ENCODE data around the gene MATK. TPM values are rescaled to one million over a fixed set of nuclear protein-coding genes. Genes with fewer than 3 reads are reported as not detected.
"Not testable (repeated sequence)": the region's sequence is repeated elsewhere in the genome, so short reads cannot be mapped to it uniquely, and the experiment has no call there.

Gene MATK
- total RNA-seq, 2 experiments from 2014 or later = 29.4 to 31.8 TPM

DNA sequence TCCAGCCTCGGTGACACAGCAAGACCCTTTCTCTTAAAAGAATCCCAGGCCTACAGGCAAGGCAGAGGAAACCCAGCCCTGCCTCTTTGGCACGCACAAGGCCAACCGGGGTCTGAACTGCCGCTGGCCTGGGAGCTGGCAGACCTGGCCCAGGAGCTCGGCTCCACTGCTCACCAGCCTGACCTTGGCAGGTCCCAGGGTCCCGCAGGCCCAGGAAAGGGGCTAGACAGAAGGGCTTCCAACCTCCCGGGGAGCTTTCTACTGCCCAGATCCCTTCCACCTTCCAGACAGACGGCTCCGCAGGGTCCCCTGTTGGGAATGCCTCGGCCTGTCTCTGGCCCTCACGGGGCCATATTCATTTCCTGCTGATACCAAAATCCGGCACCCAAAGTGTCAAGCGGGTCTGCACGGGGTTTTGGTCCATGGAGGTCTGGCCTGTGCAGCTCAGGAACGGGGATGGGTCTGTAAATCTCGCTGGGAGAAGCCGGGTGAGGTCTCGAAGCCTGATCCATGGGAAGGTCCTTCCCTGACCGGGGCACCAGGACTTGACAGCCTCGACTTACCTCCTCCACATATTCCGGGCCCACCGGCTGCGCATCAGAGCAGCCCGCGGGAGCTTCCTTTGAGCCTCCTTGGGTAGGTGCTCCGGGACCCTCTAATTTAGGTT, 36.6 kb upstream of the MATK start:
- H3K9me3 Mint-ChIP-seq = no peaks in the 10 kb centered on the region
- peaks cover 7% of the 10 kb centered on the region for H3K4me1 Mint-ChIP-seq
- no peaks in the 10 kb centered on the region for H3K36me3 Mint-ChIP-seq
- DNase-seq (no peak), ATAC-seq (ENCODE audit: low read depth) (no peak)
- no peak overlapping the region for H3K27ac Mint-ChIP-seq
- POLR2A ChIA-PET = interaction anchor here (0.5 to 5.9 kb wide), 3 partner anchors 10 to 341 kb away, joined by 3 to 54 read pairs (median 8); partner anchors contain the start of genes APBA3 and MRPL54
- no peak overlapping the region for H3K4me3 Mint-ChIP-seq
- H3K27me3 Mint-ChIP-seq = no peaks in the 10 kb centered on the region

DNA sequence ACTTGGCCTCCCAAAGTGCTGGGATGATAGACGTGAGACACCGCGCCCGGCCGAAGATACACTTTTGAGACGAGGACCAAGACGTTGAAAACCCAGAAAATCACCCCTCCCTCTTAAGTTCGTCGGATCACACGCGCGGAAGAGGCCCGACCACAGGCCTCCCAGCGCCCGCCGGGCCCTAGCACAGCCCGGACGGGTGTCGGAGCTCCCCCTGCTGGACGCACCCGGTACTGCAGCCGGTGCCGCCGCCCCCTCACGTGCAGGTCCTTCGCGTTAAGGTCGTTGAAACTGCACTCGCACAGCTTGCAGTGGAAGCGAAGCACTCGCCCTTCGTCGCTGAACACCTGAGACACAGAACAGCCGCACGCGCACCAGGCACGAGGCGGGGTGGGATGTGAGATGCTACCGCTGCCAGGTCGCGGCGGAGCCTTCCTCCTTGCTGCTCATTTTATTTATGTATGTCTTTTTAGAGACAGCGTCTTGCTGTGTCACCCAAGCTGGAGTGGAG, 35.7 kb upstream of the MATK start:
- peaks cover 9% of the 10 kb centered on the region for H3K4me1 Mint-ChIP-seq
- no peaks in the 10 kb centered on the region for H3K36me3 Mint-ChIP-seq
- H3K27me3 Mint-ChIP-seq = no peaks in the 10 kb centered on the region
- peak overlapping the region; percentile 53 for H3K4me3 Mint-ChIP-seq
- peak; percentile 89 for ATAC-seq (ENCODE audit: low read depth)
- peak; percentile 97 for DNase-seq
- peak overlapping the region; percentile 78 for H3K27ac Mint-ChIP-seq
- POLR2A ChIA-PET = interaction anchor here (1.0 to 5.9 kb wide), 3 partner anchors 9 to 102 kb away, joined by 3 to 54 read pairs (median 8); partner anchors contain the start of genes APBA3 and MRPL54
- H3K9me3 Mint-ChIP-seq = no peaks in the 10 kb centered on the region

DNA sequence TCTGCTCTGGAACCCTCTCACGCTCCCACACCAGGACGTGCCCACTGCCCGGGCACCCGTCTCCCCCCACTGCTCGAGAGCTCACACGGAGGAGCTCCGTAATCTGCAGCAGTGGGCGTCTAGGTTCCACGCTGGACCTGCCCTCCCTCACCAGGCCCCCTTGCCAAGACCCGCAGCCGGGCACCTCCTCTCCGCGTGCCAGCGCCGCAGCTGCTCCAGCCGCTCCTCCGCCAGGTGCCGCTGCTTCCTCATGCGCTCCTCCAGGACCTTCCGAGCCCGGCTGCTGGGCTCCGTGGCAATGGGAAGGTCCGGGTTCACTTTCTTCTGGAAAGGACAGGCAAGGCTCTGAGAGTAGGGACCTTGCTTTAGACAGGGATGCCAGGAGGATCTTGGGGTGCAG, 35.0 kb upstream of the MATK start:
- Mint-ChIP-seq H3K27me3 (no peaks in the 10 kb centered on the region), H3K4me3 (no peak overlapping the region), H3K4me1 (peaks cover 9% of the 10 kb centered on the region), H3K36me3 (no peaks in the 10 kb centered on the region), H3K9me3 (no peaks in the 10 kb centered on the region), H3K27ac (peak overlapping the region; percentile 42)
- POLR2A ChIA-PET = interaction anchor here (1.0 to 5.9 kb wide), 3 partner anchors 8 to 101 kb away, joined by 3 to 54 read pairs (median 8); partner anchors contain the start of genes APBA3 and MRPL54
- ATAC-seq (ENCODE audit: low read depth) = no peak
- DNase-seq = no peak

DNA sequence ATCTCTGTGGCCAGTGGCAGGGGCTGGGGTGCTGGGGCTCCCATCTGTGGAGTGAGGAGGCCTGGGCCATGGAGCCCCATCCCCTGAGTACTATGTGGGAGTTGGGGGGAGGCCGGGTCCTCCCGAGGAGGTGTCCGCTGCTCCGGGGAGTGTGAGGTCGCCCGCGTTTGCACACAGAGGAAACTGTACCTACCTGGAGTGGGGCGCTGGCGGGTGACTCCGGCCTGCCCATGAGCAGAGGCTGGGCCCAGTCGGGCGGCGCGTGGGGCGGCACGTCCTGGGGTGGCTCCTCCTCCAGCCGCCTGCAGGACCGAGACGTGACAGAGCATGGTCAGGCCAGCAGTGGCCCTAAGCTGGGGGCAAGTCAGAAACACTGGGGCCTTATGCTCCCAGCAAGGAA, 33.8 kb upstream of the MATK start:
- Mint-ChIP-seq H3K36me3 (no peaks in the 10 kb centered on the region), H3K4me3 (no peak overlapping the region), H3K27me3 (no peaks in the 10 kb centered on the region), H3K4me1 (peaks cover 9% of the 10 kb centered on the region), H3K9me3 (no peaks in the 10 kb centered on the region), H3K27ac (peak overlapping the region; percentile 56)
- DNase-seq (no peak), ATAC-seq (ENCODE audit: low read depth) (no peak)
- POLR2A ChIA-PET = interaction anchor here (5.9 kb wide), 1 partner anchor 59 kb away, joined by 54 read pairs; the partner anchor contains the start of genes APBA3 and MRPL54

DNA sequence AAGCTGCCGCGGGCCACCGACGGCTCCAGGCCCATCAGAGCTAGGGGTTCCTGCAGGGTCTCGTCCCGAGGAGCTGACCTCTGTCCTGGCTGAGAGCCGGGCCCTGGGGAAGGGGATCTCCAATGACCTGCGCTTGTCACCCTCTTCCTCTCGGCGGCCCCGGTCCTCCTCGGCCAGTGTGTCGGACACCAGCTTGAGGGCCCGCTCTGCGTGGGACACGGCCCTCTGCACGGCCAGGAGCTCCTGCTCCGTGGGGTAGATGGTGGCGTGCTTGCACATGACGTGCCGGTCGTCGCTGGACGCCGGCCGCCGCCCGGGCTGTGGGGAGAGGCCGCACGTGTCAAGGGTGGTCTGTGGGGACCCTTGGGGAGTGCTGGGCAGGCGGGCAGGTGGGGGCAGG, 32.7 kb upstream of the MATK start:
- H3K36me3 Mint-ChIP-seq = peaks cover 2% of the 10 kb centered on the region
- H3K4me3 Mint-ChIP-seq = no peak overlapping the region
- ATAC-seq (ENCODE audit: low read depth) (no peak), DNase-seq (no peak)
- no peaks in the 10 kb centered on the region for H3K27me3 Mint-ChIP-seq
- H3K27ac Mint-ChIP-seq = no peak overlapping the region
- H3K9me3 Mint-ChIP-seq = no peaks in the 10 kb centered on the region
- POLR2A ChIA-PET = interaction anchor here (1.2 to 5.9 kb wide), 2 partner anchors 21 to 57 kb away, joined by 3 to 54 read pairs; partner anchors contain the start of genes APBA3 and MRPL54
- peaks cover 20% of the 10 kb centered on the region for H3K4me1 Mint-ChIP-seq

DNA sequence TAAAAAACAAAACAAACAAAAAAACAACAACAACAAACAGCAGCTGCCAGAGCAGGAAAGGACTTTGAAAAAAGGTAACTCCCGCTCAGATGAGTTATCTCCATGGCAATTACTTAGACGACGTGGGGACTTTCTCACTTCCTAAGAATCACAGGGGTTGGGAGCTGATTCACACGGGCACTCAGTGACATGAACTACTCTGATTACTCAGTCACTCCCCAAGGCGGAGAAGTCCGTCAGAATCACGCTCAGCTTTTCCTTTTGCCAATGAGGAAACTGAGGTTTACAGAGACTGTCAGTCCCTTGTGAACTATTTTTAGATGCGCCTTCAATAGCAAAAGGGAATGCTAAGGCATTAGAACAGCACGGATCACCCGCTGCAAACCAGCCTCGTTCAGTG, 32.3 kb upstream of the MATK start:
- no peak overlapping the region for H3K27ac Mint-ChIP-seq
- H3K9me3 Mint-ChIP-seq = no peaks in the 10 kb centered on the region
- no peaks in the 10 kb centered on the region for H3K27me3 Mint-ChIP-seq
- no peak for DNase-seq
- ATAC-seq (ENCODE audit: low read depth) = no peak
- H3K4me1 Mint-ChIP-seq = peaks cover 24% of the 10 kb centered on the region
- no peak overlapping the region for H3K4me3 Mint-ChIP-seq
- POLR2A ChIA-PET = interaction anchor here (1.2 to 5.9 kb wide), 2 partner anchors 21 to 57 kb away, joined by 3 to 54 read pairs; partner anchors contain the start of genes APBA3 and MRPL54
- peaks cover 2% of the 10 kb centered on the region for H3K36me3 Mint-ChIP-seq

DNA sequence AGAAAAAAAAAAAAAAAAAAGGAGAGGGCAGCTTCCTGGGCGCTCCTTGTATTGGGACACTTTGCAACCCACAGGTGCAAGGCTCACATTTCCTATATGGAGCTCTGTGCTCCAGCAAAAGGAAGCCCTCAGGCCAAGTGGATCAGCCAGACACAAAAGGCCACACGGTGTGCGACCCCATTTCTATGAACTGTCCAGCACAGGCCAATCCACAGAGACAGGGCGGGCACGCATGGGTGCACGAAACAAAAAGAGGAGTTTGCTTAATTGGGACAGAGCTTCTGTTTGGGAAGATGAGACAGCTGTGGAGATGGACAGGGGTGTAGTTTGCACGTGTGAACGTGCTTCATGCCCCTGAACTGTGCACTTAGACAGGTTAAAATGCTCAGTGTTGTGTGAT, 31.6 kb upstream of the MATK start:
- Mint-ChIP-seq H3K27me3 (no peaks in the 10 kb centered on the region), H3K4me1 (peaks cover 28% of the 10 kb centered on the region), H3K4me3 (no peak overlapping the region), H3K9me3 (no peaks in the 10 kb centered on the region), H3K36me3 (peaks cover 2% of the 10 kb centered on the region), H3K27ac (no peak overlapping the region)
- POLR2A ChIA-PET = interaction anchor here (0.6 to 5.9 kb wide), 3 partner anchors 20 to 137 kb away, joined by 3 to 54 read pairs (median 3); partner anchors contain the start of genes APBA3 and MRPL54
- DNase-seq (no peak), ATAC-seq (ENCODE audit: low read depth) (no peak)

DNA sequence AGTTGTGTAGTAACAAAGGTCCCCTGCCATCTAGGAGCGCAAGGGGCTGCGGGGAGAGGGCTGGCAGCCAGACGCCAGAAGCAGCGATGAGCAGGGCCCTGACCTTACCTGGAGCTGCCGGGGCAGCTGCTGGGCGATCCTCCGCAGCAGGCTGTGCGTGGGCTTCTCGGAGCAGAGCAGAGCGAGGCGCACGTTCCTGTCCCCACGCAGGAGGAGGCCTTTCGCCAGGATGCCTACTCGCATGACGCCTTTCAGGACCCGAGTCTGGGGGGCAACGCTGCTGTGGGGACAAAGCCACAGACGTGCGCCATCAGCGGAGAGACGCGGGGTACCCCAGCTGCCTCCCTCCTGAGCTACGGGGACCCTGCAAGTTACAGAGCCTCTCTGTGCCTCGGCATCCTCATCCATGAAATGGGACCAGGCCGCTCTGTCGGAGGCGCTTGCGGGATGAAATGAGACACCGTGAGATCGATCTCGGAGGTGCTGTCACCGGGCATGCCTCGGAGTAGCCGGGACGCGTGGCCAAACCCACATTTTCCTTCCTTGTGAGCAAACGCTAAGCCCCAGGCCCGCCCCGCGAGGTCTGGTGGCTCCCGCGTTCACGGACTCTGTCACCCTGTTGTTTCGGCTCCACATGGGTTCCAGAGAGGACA, 30.5 kb upstream of the MATK start:
- Mint-ChIP-seq H3K4me1 (peaks cover 34% of the 10 kb centered on the region), H3K9me3 (no peaks in the 10 kb centered on the region), H3K27me3 (no peaks in the 10 kb centered on the region), H3K36me3 (peaks cover 2% of the 10 kb centered on the region), H3K27ac (no peak overlapping the region), H3K4me3 (no peak overlapping the region)
- ATAC-seq (ENCODE audit: low read depth) (no peak), DNase-seq (no peak)
- POLR2A ChIA-PET = no interaction called here

DNA sequence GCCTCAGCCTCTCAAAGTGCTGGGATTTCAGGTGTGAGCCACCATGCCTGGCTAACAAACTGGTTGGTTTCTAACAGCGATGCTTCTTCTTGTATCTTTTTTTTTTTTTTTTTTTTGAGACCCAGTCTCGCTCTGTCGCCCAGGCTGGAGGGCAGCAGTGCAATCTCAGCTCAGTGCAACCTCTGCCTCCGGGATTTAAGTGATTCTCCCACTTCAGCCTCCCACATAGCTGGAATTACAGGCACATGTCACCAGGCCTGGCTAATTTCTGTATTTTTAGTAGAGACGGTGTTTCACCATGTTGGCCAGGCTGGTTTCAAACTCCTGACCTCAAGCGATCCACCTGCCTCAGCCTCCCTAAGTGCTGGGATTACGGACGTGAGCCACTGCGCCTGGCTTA, 30.0 kb upstream of the MATK start:
- DNase-seq; H3K27ac Mint-ChIP-seq; ATAC-seq (ENCODE audit: low read depth); H3K9me3 Mint-ChIP-seq; H3K4me3 Mint-ChIP-seq; POLR2A ChIA-PET; H3K27me3 Mint-ChIP-seq; H3K36me3 Mint-ChIP-seq: not testable (repeated sequence)
- H3K4me1 Mint-ChIP-seq = peaks cover 33% of the 10 kb centered on the region

DNA sequence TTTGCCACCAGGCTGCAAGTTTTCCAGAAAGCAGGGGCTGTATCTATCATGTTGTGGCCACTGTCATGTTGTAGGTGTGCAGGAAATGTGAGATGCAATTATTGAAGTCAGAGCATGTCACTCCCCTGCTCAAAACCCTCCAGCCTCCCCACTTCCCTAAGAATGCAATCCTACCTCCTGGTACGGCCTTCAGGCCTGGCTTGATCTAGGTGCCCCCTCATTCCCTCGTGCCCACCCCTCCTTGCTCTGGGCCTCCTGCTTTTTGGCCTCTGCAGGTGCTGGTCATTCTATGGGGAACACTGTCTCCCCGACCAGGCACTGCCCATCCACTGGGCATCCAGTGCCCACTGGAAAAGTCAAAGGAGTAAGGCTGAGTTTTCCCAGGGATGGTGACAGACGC, 28.5 kb upstream of the MATK start:
- Mint-ChIP-seq H3K4me1 (peaks cover 31% of the 10 kb centered on the region), H3K9me3 (no peaks in the 10 kb centered on the region), H3K36me3 (peaks cover 2% of the 10 kb centered on the region), H3K27me3 (no peaks in the 10 kb centered on the region), H3K27ac (peak overlapping the region; percentile 92), H3K4me3 (peak overlapping the region; percentile 61)
- POLR2A ChIA-PET = no interaction called here
- DNase-seq = no peak
- ATAC-seq (ENCODE audit: low read depth) = no peak

DNA sequence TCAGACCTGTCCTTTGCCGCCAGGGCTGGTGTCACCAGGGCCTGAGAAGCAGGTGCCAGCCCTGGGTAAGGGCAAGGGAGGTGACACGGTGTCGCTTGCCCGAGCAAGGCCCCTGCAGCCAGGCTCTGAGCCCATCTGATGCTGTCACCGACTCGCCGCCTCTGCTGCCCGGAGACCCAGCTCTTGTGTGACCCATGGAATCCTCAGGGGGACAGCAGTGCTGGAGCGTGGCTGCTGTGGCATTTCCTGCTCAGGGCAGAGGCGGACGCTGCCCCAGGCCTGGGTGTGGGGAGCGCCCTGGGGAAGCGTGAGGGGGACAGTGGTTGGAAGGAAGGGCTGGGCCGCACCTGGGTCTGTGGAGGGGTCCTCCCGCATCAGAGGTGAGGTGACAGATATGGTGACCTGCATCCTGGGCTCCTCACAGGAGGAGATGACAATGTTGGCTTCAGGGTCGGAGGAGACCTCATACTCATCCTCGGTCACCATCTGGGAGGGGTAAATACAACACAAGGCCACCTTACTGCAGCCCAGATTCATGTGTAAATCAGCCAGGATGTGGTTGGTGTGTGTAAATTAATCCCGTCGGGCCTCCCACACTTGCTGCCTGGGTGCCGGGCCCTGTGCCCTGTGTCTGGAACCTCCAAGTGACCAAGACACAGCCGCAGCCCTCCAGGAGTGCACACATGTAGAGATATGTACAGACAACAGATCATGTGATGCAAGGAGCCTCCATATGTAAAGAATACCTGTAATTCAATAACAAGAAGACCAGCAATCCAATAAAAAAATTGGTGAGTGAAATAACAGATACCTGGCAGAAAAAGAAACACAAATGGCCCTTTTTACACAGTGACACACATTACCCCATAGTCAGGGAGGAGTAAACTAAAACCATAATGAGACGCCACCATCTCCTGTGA, 27.6 kb upstream of the MATK start:
- peak overlapping the region; percentile 42 for H3K4me3 Mint-ChIP-seq
- H3K27me3 Mint-ChIP-seq = no peaks in the 10 kb centered on the region
- ATAC-seq (ENCODE audit: low read depth) = no peak
- H3K27ac Mint-ChIP-seq = peak overlapping the region; percentile 92
- peaks cover 31% of the 10 kb centered on the region for H3K4me1 Mint-ChIP-seq
- no peak for DNase-seq
- POLR2A ChIA-PET = interaction anchor here (1.3 to 3.0 kb wide), 5 partner anchors 8 to 52 kb away, joined by 4 to 47 read pairs (median 8); partner anchors contain the start of genes APBA3 and MRPL54
- H3K36me3 Mint-ChIP-seq = peaks cover 2% of the 10 kb centered on the region
- no peaks in the 10 kb centered on the region for H3K9me3 Mint-ChIP-seq

DNA sequence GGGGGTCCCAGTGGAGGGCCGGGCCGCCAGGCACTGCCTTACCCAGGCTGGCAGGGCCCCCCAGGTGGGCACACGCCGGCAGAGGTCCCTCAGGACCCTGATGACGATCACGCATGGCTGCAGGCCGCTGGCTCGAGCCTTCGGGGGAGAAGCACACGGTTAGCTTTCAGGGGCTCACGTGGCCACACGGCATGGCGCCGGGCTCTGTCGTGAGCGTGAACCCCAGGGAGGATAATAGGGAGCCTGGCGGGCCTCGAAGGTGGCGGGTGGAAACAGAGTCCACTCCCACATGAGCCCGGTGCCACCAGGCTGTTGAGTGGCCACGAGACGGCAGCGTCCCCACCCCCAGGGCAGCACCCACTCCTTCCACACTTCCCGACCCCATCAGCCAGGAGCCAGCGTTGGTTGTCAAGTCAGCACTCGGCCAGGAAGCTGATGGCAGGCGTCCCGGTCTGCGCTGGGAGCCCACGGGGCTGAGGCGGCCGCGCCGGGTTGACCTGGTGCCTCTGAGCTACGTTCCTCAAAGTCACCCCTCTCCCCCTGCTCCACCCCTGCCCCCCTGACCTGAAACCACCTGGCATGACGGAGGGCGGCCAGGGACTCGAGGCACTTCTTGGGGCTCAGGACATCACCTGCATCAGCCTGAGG, 24.7 kb upstream of the MATK start:
- Mint-ChIP-seq H3K4me3 (no peak overlapping the region), H3K27me3 (no peaks in the 10 kb centered on the region), H3K9me3 (peaks cover 2% of the 10 kb centered on the region), H3K27ac (no peak overlapping the region), H3K36me3 (peaks cover 2% of the 10 kb centered on the region), H3K4me1 (peaks cover 31% of the 10 kb centered on the region)
- ATAC-seq (ENCODE audit: low read depth) = no peak
- DNase-seq = no peak
- POLR2A ChIA-PET = interaction anchor here (2.8 kb wide), 1 partner anchor 49 kb away, joined by 47 read pairs; the partner anchor contains the start of genes APBA3 and MRPL54
